HEK293 (cell line): ENCODE measurements around the gene ARMH2.

Experiments used
- CTCF ChIA-PET: fragments of 350-600 bp; formaldehyde crosslinking; extraction: SDS; loops from one replicate; lab custom pipeline; 2021; ENCODE audit warnings: antibody characterized with exemption; lab: Yijun Ruan, JAX
- POLR2A ChIA-PET: fragments of 300-600 bp; formaldehyde crosslinking; extraction: SDS; loops from one replicate; lab custom pipeline; 2020; ENCODE audit warnings: antibody characterized with exemption, inconsistent platforms; lab: Yijun Ruan, JAX
- H3K27ac ChIP-seq: fragments of 200-500 bp; sonication (Bioruptor generic); 2 replicates; pipeline ENCODE4 v1.5.1; 2014; ENCODE audit warnings: low read depth, low read length, control low read depth, inconsistent platforms; ENCODE audit errors: extremely low read depth
- H3K36me3 ChIP-seq, 2 experiments: fragments of 200-500 bp in 1 of 2; sonication (Bioruptor generic) in 1 of 2; 1 replicate in 1 of 2; 2 replicates in 1 of 2; pipeline ENCODE4 v1.5.1; 2014 to 2017; ENCODE audit warnings: inconsistent platforms in 2 of 2, low read length in 2 of 2; ENCODE audit not compliant: control insufficient read depth in 2 of 2, insufficient read depth in 1 of 2
- H3K4me1 ChIP-seq: fragments of 200-500 bp; sonication (Bioruptor generic); 2 replicates; pipeline ENCODE4 v1.5.1; 2014; ENCODE audit warnings: mild to moderate bottlenecking, low read length, inconsistent platforms; ENCODE audit not compliant: control insufficient read depth, insufficient read depth
- H3K4me3 ChIP-seq: 2 replicates; pipeline ENCODE4 v1.5.1; 2011; ENCODE audit warnings: low read depth, mild to moderate bottlenecking, control low read depth, low read length, moderate library complexity
- H3K9me3 ChIP-seq: fragments of 200-500 bp; sonication (Bioruptor generic); 2 replicates; pipeline ENCODE4 v1.5.1; 2014; ENCODE audit warnings: low read depth, low read length, inconsistent platforms; ENCODE audit not compliant: control insufficient read depth, insufficient read depth
- BCL11B ChIP-seq: fragments of 450-650 bp; formaldehyde crosslinking; IDR thresholded peaks from 2 replicates; pipeline ENCODE4 v1.5.1; 2016; ENCODE audit warnings: low read depth, missing biosample characterization, missing genetic modification characterization
- CTCF ChIP-seq: fragments of 450-650 bp; formaldehyde crosslinking; IDR thresholded peaks from 2 replicates; pipeline ENCODE4 v1.5.1; 2016; ENCODE audit warnings: missing biosample characterization, missing genetic modification characterization
- EGR2 ChIP-seq: fragments of 450-650 bp; formaldehyde crosslinking; IDR thresholded peaks from 2 replicates; pipeline ENCODE4 v1.5.1; 2016; ENCODE audit warnings: low read depth, missing biosample characterization, missing genetic modification characterization
- KLF17 ChIP-seq: fragments of 450-650 bp; formaldehyde crosslinking; IDR thresholded peaks from 2 replicates; pipeline ENCODE4 v1.5.1; 2016; ENCODE audit warnings: missing biosample characterization, missing genetic modification characterization
- PRDM6 ChIP-seq: fragments of 450-650 bp; formaldehyde crosslinking; IDR thresholded peaks from 2 replicates; pipeline ENCODE4 v1.5.1; 2017; ENCODE audit warnings: missing biosample characterization, missing genetic modification characterization
- ZEB2 ChIP-seq: fragments of 450-650 bp; formaldehyde crosslinking; IDR thresholded peaks from 2 replicates; pipeline ENCODE4 v1.5.1; 2016; ENCODE audit warnings: missing biosample characterization, missing genetic modification characterization
- ZFHX2 ChIP-seq: fragments of 450-650 bp; formaldehyde crosslinking; conservative IDR thresholded peaks from 2 replicates; pipeline ENCODE4 v1.5.1; 2016; ENCODE audit warnings: missing biosample characterization, missing genetic modification characterization
- ZNF155 ChIP-seq: fragments of 450-650 bp; formaldehyde crosslinking; IDR thresholded peaks from 2 replicates; pipeline ENCODE4 v1.5.1; 2016; ENCODE audit warnings: missing biosample characterization, missing genetic modification characterization
- ZNF23 ChIP-seq: fragments of 450-650 bp; formaldehyde crosslinking; IDR thresholded peaks from 2 replicates; pipeline ENCODE4 v1.5.1; 2016; ENCODE audit warnings: missing biosample characterization, missing genetic modification characterization, borderline replicate concordance
- ZNF24 ChIP-seq: fragments of 450-650 bp; formaldehyde crosslinking; IDR thresholded peaks from 2 replicates; pipeline ENCODE4 v1.5.1; 2016; ENCODE audit warnings: missing biosample characterization, missing genetic modification characterization
- ZNF311 ChIP-seq: fragments of 450-650 bp; formaldehyde crosslinking; IDR thresholded peaks from 2 replicates; pipeline ENCODE4 v1.5.1; 2017; ENCODE audit warnings: missing biosample characterization, missing genetic modification characterization, borderline replicate concordance
- ZNF341 ChIP-seq: fragments of 450-650 bp; formaldehyde crosslinking; IDR thresholded peaks from 2 replicates; pipeline ENCODE4; 2016; ENCODE audit warnings: low read depth, missing biosample characterization, missing genetic modification characterization
- ZNF394 ChIP-seq: fragments of 450-650 bp; formaldehyde crosslinking; IDR thresholded peaks from 2 replicates; pipeline ENCODE4 v1.5.1; 2016; ENCODE audit warnings: missing biosample characterization, missing genetic modification characterization, mild to moderate bottlenecking, moderate library complexity, borderline replicate concordance
- ZNF488 ChIP-seq: fragments of 450-650 bp; formaldehyde crosslinking; IDR thresholded peaks from 2 replicates; pipeline ENCODE4 v1.5.1; 2016; ENCODE audit warnings: missing biosample characterization, missing genetic modification characterization
- ZNF548 ChIP-seq: fragments of 450-650 bp; formaldehyde crosslinking; IDR thresholded peaks from 2 replicates; pipeline ENCODE4 v1.5.1; 2016; ENCODE audit warnings: missing biosample characterization, missing genetic modification characterization
- ZNF560 ChIP-seq: fragments of 450-650 bp; formaldehyde crosslinking; IDR thresholded peaks from 2 replicates; pipeline ENCODE4 v1.5.1; 2017; ENCODE audit warnings: missing biosample characterization, missing genetic modification characterization, borderline replicate concordance
- ZNF600 ChIP-seq: fragments of 450-650 bp; formaldehyde crosslinking; IDR thresholded peaks from 2 replicates; pipeline ENCODE4 v1.5.1; 2016; ENCODE audit warnings: missing biosample characterization, missing genetic modification characterization
- ZNF621 ChIP-seq: fragments of 450-650 bp; formaldehyde crosslinking; IDR thresholded peaks from 2 replicates; pipeline ENCODE4 v1.5.1; 2017; ENCODE audit warnings: missing biosample characterization, missing genetic modification characterization
- ZNF654 ChIP-seq: fragments of 450-650 bp; formaldehyde crosslinking; IDR thresholded peaks from 2 replicates; pipeline ENCODE4 v1.5.1; 2016; ENCODE audit warnings: low read depth, missing biosample characterization, missing genetic modification characterization
- ZNF768 ChIP-seq: fragments of 450-650 bp; formaldehyde crosslinking; IDR thresholded peaks from 2 replicates; pipeline ENCODE4 v1.5.1; 2018; ENCODE audit warnings: missing biosample characterization, mild to moderate bottlenecking, missing genetic modification characterization
- ZNF843 ChIP-seq: fragments of 450-650 bp; formaldehyde crosslinking; IDR thresholded peaks from 2 replicates; pipeline ENCODE4 v1.5.1; 2016; ENCODE audit warnings: missing biosample characterization, missing genetic modification characterization

The ARMH2 gene

GRCh38 chr6:24827162-24827561 is 28.4 kb upstream of the ARMH2 start:
- Histone ChIP-seq H3K4me3 (no peak overlapping the region), H3K4me1 (no peaks in the 10 kb centered on the region; the same call in 1 of the 2 replicates), H3K27ac (no peak overlapping the region), H3K36me3 (no peaks in the 10 kb centered on the region), H3K9me3 (no peaks in the 10 kb centered on the region)
- CTCF ChIA-PET = interaction anchor here (1.1 kb wide), 1 partner anchor 29 kb away, joined by 4 read pairs; no protein-coding TSS in a partner anchor
- POLR2A ChIA-PET = no interaction called here
- TF ChIP-seq CTCF (tag by site-specific recombination) (0 out of 2 replicates have a peak, but pooled peaks have one; percentile 30), EGR2 (no peak), ZNF155 (no peak), ZNF600 (0 out of 2 replicates have a peak, but pooled peaks have one; percentile 15), ZNF24 (tag by site-specific recombination) (no peak), ZNF654 (peak; percentile 11; the same call in 1 of the 2 replicates), ZNF341 (tag by site-specific recombination) (no peak), ZNF548 (tag by site-specific recombination) (no peak)
- TF ChIP-seq, all 188 proteins: peak for 3

- no peaks in the 10 kb centered on the region; the same call in 1 of the 2 replicates for H3K4me1 ChIP-seq
- H3K4me3 ChIP-seq = no peak overlapping the region
- TF ChIP-seq ZNF768 (tag by site-specific recombination) (no peak), ZNF341 (tag by site-specific recombination) (no peak), ZNF621 (no peak), ZNF155 (no peak), BCL11B (tag by site-specific recombination) (no peak), ZNF843 (no peak)
- no peak overlapping the region for H3K27ac ChIP-seq
- POLR2A ChIA-PET = no interaction called here
- no peaks in the 10 kb centered on the region for H3K9me3 ChIP-seq
- no peaks in the 10 kb centered on the region for H3K36me3 ChIP-seq
- CTCF ChIA-PET = interaction anchor here (0.9 kb wide), 1 partner anchor 193 kb away, joined by 4 read pairs; no protein-coding TSS in a partner anchor
Measured at GRCh38 chr6:24825130-24825630, 26.5 kb upstream of the ARMH2 start.

- TF ChIP-seq PRDM6 (peak; percentile 42; the same call in 1 of the 2 replicates), ZFHX2 (tag by site-specific recombination) (no peak), ZEB2 (no peak), ZNF488 (tag by site-specific recombination) (no peak), ZNF311 (tag by site-specific recombination) (no peak), KLF17 (tag by site-specific recombination) (no peak), ZNF560 (no peak), ZNF394 (tag by site-specific recombination) (no peak), ZNF23 (tag by site-specific recombination) (no peak)
- H3K27ac ChIP-seq = no peak overlapping the region
- ChIA-PET POLR2A (no interaction called here), CTCF (interaction anchor here (0.5 to 1.3 kb wide), 4 partner anchors 9 to 243 kb away, joined by 3 to 4 read pairs (median 3); no protein-coding TSS in a partner anchor)
- H3K4me3 ChIP-seq = no peak overlapping the region
- no peaks in the 10 kb centered on the region; the same call in 1 of the 2 replicates for H3K4me1 ChIP-seq
- no peaks in the 10 kb centered on the region for H3K9me3 ChIP-seq
- H3K36me3 ChIP-seq = no peaks in the 10 kb centered on the region
Measured at GRCh38 chr6:24824142-24824938, 25.6 kb upstream of the ARMH2 start.
